Renal cortex interstitium (tissue), 11 donors: ENCODE measurements around the gene GPX3. TPM values are rescaled to one million over a fixed set of nuclear protein-coding genes. Genes with fewer than 3 reads are reported as not detected.

ENCODE experiments used
- DNase-seq, 11 donors: peaks; one replicate each; pipeline ENCODE4 v3.0.0-alpha.2; 2013; ENCODE audit warnings: low read depth in 9 of 11, low spot score in 4 of 11; ENCODE audit errors: extremely low read depth in 1 of 11
- polyA plus RNA-seq, 3 donors: library from polyadenylated mRNA; unstranded; fragments of 120-200 nt; gene quantifications; one replicate each; pipeline ENCODE4 v1.2.1, GENCODE V29; 2013; ENCODE audit not compliant: insufficient read length in 3 of 3

GPX3 gene
- polyA plus RNA-seq, 3 donors, result 891 to 1,420 (median 1,194) TPM

DNA sequence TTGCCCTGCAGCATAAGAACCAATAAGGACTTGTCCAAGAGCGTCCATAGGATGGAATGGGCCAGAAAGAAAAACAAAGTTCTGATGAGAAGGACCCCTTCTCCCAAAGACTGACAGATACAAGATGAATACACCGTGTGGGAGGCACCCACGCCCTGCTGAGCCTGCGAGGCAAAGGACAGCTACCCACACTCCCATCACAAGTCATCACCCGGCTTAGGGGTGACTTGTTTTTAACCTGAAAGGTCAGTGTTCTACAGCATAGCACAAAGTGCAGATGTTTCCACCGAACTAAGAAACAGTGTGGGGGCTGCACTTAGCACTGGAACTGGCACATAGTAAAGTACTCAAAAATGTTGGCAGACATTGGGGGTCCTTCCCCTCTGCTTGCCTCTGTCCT lies 46.5 kb downstream of the GPX3 start:
- DNase-seq, result no peak

DNA sequence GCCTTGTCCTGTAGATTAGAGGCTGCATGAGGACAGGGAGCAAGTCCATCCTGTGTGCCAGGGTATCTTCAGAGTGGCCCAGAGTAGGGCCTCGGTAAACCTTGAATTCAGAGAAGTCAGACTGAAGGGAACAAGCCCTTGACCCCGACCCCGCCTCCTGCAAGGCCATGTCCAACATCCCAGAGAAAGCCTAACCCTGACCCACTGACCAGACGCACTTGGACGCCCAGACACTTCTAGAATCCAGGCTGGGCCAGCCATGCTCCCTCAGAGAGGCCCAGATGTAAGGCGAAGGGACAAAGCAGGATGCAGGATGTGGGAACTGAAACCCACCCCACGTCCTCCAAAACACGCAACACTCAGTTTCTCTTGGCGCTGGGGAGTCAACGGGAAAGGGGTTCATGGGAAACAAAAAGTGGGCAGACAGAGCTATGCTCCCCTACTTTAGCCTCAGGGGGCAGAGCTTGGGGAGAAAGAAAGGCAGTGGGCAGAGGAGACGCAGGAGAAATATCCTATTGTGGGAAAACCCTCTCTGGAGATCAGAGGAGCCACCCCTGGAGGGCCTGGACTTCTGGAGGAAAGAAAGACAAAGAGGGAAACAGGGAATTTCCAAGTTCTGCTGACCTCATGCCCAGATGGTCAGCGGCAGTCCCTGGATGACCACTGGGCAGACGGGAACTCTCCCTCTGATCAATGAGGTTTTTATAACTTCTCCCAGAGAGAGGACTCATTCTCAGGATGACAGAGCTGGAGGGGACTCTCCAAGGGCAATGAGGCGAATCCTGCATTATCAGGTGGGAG lies 47.4 kb downstream of the GPX3 start:
- DNase-seq, result no peak

DNA sequence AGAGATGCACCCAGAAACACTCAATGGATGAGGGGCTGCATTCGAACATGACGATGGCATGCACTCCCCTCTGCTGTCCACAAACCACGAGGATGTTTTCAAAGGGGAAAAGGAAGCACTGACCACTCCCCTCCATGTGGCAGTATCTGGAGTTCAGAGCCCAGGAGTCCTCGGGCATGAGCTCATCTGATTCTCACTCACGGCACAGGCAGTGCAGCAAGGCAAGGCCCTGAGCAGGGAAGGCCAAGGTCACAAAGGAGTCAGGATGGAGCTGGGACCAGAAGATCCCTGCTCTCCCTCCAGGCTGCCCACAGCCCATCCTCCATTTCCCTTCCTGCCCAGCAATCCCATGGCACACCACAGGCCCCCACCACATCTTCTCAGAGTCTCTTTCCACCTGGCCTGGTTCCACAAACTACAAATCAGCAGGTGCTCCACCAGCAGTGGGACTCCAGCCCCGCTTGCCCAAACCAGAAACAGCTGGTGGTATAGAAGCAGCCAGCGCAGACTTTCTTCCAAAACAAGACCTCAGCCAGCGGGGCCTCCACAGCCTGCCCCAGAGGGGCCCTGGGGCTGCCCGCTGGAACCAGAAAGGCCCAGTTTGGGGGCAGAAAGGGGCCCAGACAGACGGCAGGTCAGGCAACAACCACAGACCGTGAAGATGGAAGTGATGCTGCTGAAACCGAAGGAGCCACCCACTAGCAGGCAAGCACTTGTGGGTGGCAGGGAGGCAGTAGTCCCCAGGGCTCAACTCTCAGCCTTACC lies 48.2 kb downstream of the GPX3 start:
- DNase-seq, result no peak

DNA sequence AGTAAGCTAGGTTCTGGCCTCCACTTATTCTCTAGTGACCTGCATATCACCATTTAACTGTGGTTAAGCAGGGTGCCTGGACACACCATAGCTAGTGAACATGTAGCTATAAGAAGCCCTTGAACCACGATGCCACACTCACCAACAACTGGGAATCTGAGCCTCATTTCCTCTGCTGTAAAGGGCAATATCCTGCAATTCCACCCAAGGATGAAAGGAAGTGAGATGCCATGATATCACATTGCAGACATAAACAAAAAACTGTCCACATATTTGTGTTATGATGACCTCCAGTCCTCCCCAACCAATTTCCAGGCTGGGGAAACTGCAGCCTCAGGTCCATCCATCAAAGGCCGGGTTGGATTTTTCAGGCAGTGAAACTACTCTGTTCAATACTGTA lies 50.1 kb downstream of the GPX3 start:
- no peak for DNase-seq

GRCh38 chr5:151071021-151071420 lies 50.6 kb downstream of the GPX3 start:
- DNase-seq, result no peak

DNA sequence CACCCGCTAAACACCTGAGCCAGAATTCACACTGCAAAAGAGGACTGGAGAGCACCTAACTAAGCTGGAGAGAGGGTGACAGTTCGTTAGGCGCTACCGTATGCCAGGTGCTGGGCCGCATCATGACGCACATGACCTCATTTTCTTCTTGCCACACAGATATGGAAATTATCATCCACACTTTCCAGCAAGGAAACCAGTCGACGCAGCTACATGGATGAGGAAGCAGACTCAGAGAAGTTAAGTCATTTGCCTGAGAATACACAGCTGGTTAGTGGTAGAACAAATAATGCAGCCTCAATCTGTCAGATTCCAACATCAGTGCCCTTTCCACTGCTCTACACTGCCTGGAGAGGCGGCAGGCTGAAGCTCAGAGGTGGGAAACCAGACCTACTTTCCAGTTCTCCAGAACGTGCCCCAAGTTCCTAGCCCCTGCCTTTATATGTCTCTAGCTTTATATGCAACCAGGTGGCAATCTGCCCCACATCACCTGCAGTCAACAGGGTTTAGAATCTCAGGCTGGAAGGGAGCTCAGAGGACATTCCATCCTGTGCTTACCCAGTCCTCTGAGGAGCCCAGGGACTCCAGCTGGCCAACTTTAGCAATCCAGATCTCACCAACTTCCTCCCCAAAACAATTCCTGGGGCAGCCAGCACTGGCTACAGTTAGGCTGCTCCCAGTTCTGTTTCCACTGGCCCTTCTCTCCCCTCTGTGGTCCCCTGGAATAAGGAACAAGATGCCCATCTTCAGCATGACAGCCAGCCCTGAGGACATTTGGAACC lies 51.6 kb downstream of the GPX3 start:
- DNase-seq, result no peak

- DNase-seq, result no peak
Observed at GRCh38 chr5:151072630-151073025, 52.2 kb downstream of the GPX3 start.

- DNase-seq, result no peak
Observed at GRCh38 chr5:151073280-151073679, 52.9 kb downstream of the GPX3 start.

- no peak for DNase-seq
Observed at GRCh38 chr5:151074557-151074956, 54.2 kb downstream of the GPX3 start.

DNA sequence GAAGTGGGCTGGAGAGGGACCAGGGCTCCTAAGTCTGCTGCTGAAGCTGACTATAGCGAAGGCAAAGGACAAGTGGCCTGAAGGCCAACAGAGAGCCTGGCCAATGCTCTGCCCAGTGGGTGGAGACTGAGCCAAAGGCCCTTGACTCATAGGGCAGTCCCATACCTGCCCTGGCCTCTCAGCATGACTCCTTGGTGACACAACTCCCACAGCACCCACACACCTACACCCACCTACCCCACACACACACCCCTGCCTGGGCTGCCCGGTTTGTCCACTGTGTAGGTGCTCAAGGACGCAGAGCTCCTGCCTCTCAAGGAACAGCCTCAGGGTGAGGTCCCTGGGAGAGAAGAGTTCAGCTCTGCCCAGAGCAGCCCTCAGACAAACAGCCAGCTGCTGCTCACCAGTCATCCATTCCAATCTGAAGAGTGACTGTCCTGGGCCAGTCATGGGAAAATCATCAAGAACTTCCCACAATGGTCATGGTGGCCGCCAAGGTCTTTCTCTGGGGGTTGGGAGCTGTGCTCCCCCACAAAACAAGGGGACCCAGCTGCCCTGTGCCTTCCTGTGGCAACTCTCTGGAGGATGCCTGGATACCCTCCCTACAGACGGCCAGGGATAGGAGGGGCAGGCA lies 55.4 kb downstream of the GPX3 start:
- no peak for DNase-seq

GRCh38 chr5:151076616-151077015 lies 56.2 kb downstream of the GPX3 start:
- DNase-seq, result no peak

DNA sequence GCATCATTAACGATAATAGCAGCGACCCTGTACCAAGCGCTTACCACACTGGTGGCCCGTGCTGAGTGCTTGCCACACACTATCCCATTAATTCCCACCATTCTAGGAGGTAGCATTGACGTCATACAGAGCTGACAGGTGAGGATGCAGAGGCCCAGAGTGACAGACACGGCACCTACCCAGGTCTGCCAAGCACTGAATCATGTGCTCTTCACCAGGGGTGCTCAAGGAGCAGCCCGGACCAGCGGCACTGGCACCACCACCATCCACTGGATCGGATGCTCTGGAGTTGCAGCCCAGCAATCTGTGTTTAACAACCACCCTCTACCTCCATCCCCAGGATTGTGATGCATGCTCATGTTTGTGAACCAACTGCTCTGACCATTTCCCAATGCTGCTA lies 57.0 kb downstream of the GPX3 start:
- no peak for DNase-seq

GRCh38 chr5:151077967-151078366 lies 57.6 kb downstream of the GPX3 start:
- no peak for DNase-seq

Other genes starting within 250 kb of the GPX3 start
- gene SMIM3, start 241.8 kb upstream of the GPX3 start, polyA plus RNA-seq, result 10 to 100 TPM; 22.1 to 24.4 (median 23.4) TPM
- 1 to 10 TPM in 1 of 3 donors, under 1 TPM in 2; 0.40 to 1.0 (median 0.65) TPM for gene IRGM, start 174.1 kb upstream of the GPX3 start, polyA plus RNA-seq
- gene ZNF300, start 115.6 kb upstream of the GPX3 start, polyA plus RNA-seq, result 10 to 100 TPM; 37.2 to 44.1 (median 40.1) TPM
- 10 to 100 TPM; 63.0 to 88.2 (median 78.3) TPM for gene TNIP1, start 60.4 kb downstream of the GPX3 start, polyA plus RNA-seq
- 100 to 1,000 TPM; 121 to 159 (median 141) TPM for gene ANXA6, start 137.2 kb downstream of the GPX3 start, polyA plus RNA-seq
- gene CCDC69, start 203.5 kb downstream of the GPX3 start, polyA plus RNA-seq, result 1 to 10 TPM; 3.9 to 5.4 (median 4.5) TPM
- gene GM2A, start 232.6 kb downstream of the GPX3 start, polyA plus RNA-seq, result 10 to 100 TPM; 28.2 to 32.5 (median 28.6) TPM